Chondrocyte (in vitro differentiated cells): ENCODE data around the gene NACC1. TPM values are rescaled to one million over a fixed set of nuclear protein-coding genes. Genes with fewer than 3 reads are reported as not detected.
"Not testable (repeated sequence)": the region's sequence is repeated elsewhere in the genome, so short reads cannot be mapped to it uniquely, and the experiment has no call there.

ENCODE experiments used
- DNase-seq: peaks from one replicate; pipeline ENCODE4 v3.0.0; 2021; ENCODE audit warnings: mixed read lengths, low spot score
- H3K27ac Mint-ChIP-seq: one replicate; pipeline ENCODE4 v1.8.0; 2021; ENCODE audit warnings: mild to moderate bottlenecking, moderate library complexity, mixed read lengths; ENCODE audit not compliant: unreplicated experiment
- H3K27me3 Mint-ChIP-seq: 2 replicates; pipeline ENCODE4 v1.8.0; 2021; ENCODE audit warnings: low read depth, mixed read lengths
- H3K36me3 Mint-ChIP-seq: 2 replicates; pipeline ENCODE4 v1.8.0; 2021; ENCODE audit warnings: low read depth, mixed read lengths
- H3K4me1 Mint-ChIP-seq: 2 replicates; pipeline ENCODE4 v1.8.0; 2021; ENCODE audit warnings: low read depth, mild to moderate bottlenecking, mixed read lengths
- H3K4me3 Mint-ChIP-seq: one replicate; pipeline ENCODE4 v1.8.0; 2021; ENCODE audit warnings: mild to moderate bottlenecking, moderate library complexity, mixed read lengths; ENCODE audit not compliant: unreplicated experiment
- H3K9me3 Mint-ChIP-seq: 2 replicates; pipeline ENCODE4 v1.8.0; 2021; ENCODE audit warnings: low read depth, mixed read lengths
- CTCF ChIP-seq: fragments of 200-600 bp; sonication (generic); IDR thresholded peaks from 2 replicates; pipeline ENCODE4 v1.5.0; 2021; ENCODE audit warnings: antibody characterized with exemption, mild to moderate bottlenecking, moderate library complexity
- total RNA-seq: library from RNA; stranded (reverse); gene quantifications from 3 replicates; pipeline ENCODE4 v1.2.1, GENCODE V29; 2021

The NACC1 gene
- total RNA-seq, 1 donor from 2014 or later = 47.3 TPM

GRCh38 chr19:13181747-13182388, 63.8 kb downstream of the NACC1 start:
- Mint-ChIP-seq H3K27ac (peak overlapping the region; percentile 74), H3K27me3 (no peaks in the 10 kb centered on the region), H3K9me3 (no peaks in the 10 kb centered on the region), H3K4me3 (no peak overlapping the region), H3K4me1 (peaks cover 11% of the 10 kb centered on the region), H3K36me3 (no peaks in the 10 kb centered on the region)
- TF ChIP-seq CTCF = no peak
- DNase-seq = no peak

- H3K4me3 Mint-ChIP-seq, DNase-seq, H3K36me3 Mint-ChIP-seq, H3K27ac Mint-ChIP-seq, H3K9me3 Mint-ChIP-seq, H3K27me3 Mint-ChIP-seq: not testable (repeated sequence)
- peaks cover 11% of the 10 kb centered on the region for H3K4me1 Mint-ChIP-seq
Measured at GRCh38 chr19:13184926-13185325, 66.9 kb downstream of the NACC1 start.

- not testable (repeated sequence) for H3K27ac Mint-ChIP-seq, DNase-seq, H3K27me3 Mint-ChIP-seq, H3K4me3 Mint-ChIP-seq, H3K4me1 Mint-ChIP-seq, H3K36me3 Mint-ChIP-seq, H3K9me3 Mint-ChIP-seq
Measured at GRCh38 chr19:13185763-13186657, 67.9 kb downstream of the NACC1 start.

- H3K36me3 Mint-ChIP-seq, H3K9me3 Mint-ChIP-seq, H3K4me3 Mint-ChIP-seq, H3K4me1 Mint-ChIP-seq, H3K27me3 Mint-ChIP-seq, DNase-seq, H3K27ac Mint-ChIP-seq: not testable (repeated sequence)
Measured at GRCh38 chr19:13186688-13187087, 68.6 kb downstream of the NACC1 start.

- H3K36me3 Mint-ChIP-seq = no peaks in the 10 kb centered on the region
- H3K4me3 Mint-ChIP-seq = no peak overlapping the region
- H3K27me3 Mint-ChIP-seq = no peaks in the 10 kb centered on the region
- no peaks in the 10 kb centered on the region for H3K9me3 Mint-ChIP-seq
- no peak for DNase-seq
- no peak for TF ChIP-seq CTCF
- no peak overlapping the region for H3K27ac Mint-ChIP-seq
- no peaks in the 10 kb centered on the region for H3K4me1 Mint-ChIP-seq
Measured at GRCh38 chr19:13187419-13187818, 69.4 kb downstream of the NACC1 start.

- H3K4me3 Mint-ChIP-seq = no peak overlapping the region
- no peaks in the 10 kb centered on the region for H3K9me3 Mint-ChIP-seq
- no peaks in the 10 kb centered on the region for H3K36me3 Mint-ChIP-seq
- no peak for DNase-seq
- TF ChIP-seq CTCF = no peak
- H3K4me1 Mint-ChIP-seq = no peaks in the 10 kb centered on the region
- no peak overlapping the region for H3K27ac Mint-ChIP-seq
- no peaks in the 10 kb centered on the region for H3K27me3 Mint-ChIP-seq
Measured at GRCh38 chr19:13189600-13189999, 71.5 kb downstream of the NACC1 start.

Other genes with a start within 250 kb of the NACC1 start
- 36.6 to 52.8 TPM (median 50.9 TPM) in 3 replicates for gene DNASE2, start 236.8 kb upstream of the NACC1 start, total RNA-seq
- not detected in 3 replicates for gene KLF1, start 231.1 kb upstream of the NACC1 start, total RNA-seq
- 13.2 to 21.3 TPM (median 14.4 TPM) in 3 replicates for gene GCDH, start 227.1 kb upstream of the NACC1 start, total RNA-seq
- 0.53 TPM in 1 of 3 replicates, not detected in the others for gene SYCE2, start 199.0 kb upstream of the NACC1 start, total RNA-seq
- gene FARSA, start 184.6 kb upstream of the NACC1 start, total RNA-seq = 46.4 to 53.3 TPM (median 47.4 TPM) in 3 replicates
- 1,165 to 1,556 TPM (median 1,179 TPM) in 3 replicates for gene CALR, start 179.7 kb upstream of the NACC1 start, total RNA-seq
- gene RAD23A, start 172.4 kb upstream of the NACC1 start, total RNA-seq = 71.6 to 94.9 TPM (median 72.4 TPM) in 3 replicates
- gene GADD45GIP1, start 161.0 kb upstream of the NACC1 start, total RNA-seq = 28.8 to 31.3 TPM (median 29.1 TPM) in 3 replicates
- 0.36 to 0.57 TPM (median 0.41 TPM) in 3 replicates for gene DAND5, start 148.7 kb upstream of the NACC1 start, total RNA-seq
- 95.4 to 117 TPM (median 98.9 TPM) in 3 replicates for gene NFIX, start 122.8 kb upstream of the NACC1 start, total RNA-seq
- gene LYL1, start 15.4 kb upstream of the NACC1 start, total RNA-seq = 0.38 to 0.47 TPM in 2 of 3 replicates, not detected in the other
- 25.4 to 35.8 TPM (median 28.9 TPM) in 3 replicates for gene TRMT1, start 1.5 kb upstream of the NACC1 start, total RNA-seq
- gene STX10, start 32.1 kb downstream of the NACC1 start, total RNA-seq = 42.9 to 53.0 TPM (median 45.6 TPM) in 3 replicates
- gene IER2, start 32.1 kb downstream of the NACC1 start, total RNA-seq = 38.4 to 67.1 TPM (median 58.5 TPM) in 3 replicates